ENCODE measurements around the gene ARHGAP15.

ARHGAP15 gene

DNA sequence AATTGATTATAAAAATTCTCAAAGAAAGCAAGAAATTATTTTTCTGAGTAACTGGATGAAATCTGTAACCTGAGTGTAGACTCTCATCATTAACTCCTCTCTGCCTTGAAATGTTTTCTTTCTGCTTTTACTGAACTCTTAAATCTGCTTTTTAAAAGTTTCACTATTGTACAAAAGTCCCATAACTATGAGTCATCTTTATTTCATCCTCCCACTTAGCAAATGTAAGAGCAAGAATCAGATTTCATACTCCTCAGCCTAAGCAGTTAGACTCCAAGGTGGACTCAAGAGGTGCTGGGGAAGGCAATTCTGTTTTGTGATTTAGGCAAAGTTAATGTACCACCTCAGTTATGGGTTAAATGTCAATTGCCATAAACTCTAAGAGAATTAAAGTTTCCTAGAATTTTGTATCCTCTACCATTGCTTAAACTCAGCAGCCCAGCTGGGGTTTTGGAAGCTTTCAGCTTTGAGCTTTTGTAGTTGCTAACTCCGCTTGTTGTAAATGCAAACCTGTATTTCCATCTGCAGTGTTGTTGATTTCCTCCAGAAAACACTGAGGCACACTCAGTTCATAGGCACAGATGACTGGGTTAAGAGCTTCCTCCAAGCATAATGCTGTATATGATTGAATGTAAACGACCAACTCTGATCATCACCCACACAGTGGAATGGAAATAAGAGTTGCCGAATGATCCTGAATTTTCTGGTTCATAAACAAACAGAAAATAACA is 268.8 kb downstream of the ARHGAP15 start:
- DNase-seq (ENCODE audit: low read depth, low spot score), result peak; percentile 34

DNA sequence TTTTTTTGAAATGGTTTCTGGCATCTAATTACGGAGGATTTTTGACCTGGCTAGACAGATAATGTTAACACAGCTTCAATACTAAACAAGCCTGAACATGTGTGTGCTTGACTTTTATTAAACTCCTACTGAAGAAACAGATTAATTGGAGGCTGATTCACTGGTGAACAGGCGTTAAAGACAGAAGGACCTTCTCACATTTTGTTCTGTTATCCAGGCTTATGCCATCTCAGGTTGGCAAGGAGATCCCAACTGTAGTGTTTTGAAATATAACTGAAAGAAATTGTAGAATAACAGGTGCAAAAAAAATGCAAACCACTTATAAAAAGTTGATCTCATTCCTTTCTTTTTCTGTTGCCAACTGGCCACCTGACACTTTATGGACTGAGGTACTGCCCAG is 269.6 kb downstream of the ARHGAP15 start:
- DNase-seq (ENCODE audit: low read depth, low spot score), result no peak

DNA sequence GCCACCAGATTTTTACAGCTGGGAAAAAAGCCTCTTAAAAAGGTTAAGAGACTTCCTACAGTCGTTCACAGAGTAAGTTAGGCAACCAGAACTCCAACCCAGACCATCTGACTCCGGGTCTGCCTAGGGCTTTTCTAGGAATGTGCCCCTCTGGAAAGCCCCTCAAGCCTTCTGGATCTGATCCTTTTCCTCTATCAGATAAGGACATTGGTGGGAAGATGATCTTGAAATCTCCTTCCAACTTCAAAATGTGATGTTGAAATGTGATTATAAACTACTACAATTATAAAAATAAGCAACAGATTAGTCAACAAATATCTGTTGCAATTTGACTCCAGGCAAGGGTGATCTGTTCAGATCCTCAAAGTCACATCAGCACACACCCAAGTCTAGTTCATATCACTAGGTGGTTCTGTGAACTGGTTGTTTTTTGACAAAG is 270.4 kb downstream of the ARHGAP15 start:
- DNase-seq (ENCODE audit: low read depth, low spot score), result no peak

DNA sequence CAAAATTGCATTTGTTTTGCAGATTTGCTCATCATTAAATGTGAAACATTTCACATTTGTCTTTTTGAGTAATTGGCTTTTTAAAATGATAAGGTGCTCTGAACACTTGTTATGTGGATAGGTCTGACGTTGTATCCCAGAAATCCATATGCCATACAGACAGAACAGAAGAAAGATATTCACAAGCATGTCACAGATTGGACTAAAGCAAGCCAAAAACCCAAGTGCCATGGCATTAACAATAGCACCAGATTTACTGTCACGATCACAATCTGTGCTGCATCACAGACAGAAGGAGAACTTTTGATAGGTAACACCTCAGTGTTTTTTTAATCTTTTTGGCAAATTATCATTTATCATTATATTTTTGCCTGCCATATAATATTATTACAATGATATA is 272.6 kb downstream of the ARHGAP15 start:
- no peak for DNase-seq (ENCODE audit: low read depth, low spot score)

DNA sequence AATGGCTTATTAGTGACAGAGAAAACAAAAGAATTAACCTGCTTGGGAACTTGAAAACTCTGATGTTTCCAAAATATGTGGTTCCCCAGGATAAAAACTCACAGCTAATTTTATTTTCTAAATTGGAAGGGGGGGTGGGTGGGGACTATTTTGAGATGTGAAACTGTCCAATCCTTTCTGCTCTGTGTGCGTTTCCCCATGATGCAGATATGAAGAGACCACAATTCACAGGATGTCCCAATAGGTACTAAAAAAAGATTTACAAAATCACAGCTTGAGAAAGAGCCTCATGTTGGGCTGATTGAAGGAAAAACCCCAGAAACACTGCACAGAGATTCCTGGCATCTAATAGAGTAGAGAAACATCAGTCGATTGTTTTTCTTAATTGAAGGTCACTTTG is 273.2 kb downstream of the ARHGAP15 start:
- DNase-seq (ENCODE audit: low read depth, low spot score), result no peak

DNA sequence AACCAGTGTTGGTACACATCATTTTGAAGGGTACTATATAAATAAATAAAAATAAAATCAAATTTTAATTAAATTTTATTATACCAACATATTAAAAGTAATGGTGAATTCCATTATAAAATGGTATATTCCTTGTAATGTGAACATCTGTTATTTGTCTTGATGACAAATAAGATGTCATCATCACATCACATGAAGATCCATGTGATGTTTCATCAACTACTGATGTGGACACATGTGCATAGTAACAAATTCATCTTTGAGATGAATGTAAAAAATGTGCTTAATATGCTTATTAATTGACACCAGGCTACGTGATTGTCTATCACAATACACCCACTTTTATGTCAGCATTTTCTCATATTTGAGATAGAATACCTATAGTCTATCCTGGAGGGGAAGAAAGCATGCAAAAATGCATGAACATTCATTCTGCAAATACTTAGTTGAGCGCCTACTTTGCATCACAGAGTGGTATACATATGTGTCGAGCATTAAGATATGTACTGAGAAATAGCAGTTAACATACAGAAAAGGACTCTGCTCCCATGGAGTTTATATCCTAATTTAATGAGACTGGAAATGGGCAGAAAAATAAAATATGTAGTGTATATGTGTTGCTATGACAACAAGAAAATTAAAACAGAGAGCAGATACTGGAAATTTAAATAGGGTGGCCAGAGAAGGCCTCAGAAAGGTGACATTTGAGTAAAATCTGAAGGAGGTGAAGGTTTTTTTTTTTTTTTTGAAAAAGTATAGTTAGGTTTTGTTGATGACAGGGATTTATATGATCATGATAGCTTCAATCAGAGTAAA is 281.1 kb downstream of the ARHGAP15 start:
- no peak for DNase-seq (ENCODE audit: low read depth, low spot score)

DNA sequence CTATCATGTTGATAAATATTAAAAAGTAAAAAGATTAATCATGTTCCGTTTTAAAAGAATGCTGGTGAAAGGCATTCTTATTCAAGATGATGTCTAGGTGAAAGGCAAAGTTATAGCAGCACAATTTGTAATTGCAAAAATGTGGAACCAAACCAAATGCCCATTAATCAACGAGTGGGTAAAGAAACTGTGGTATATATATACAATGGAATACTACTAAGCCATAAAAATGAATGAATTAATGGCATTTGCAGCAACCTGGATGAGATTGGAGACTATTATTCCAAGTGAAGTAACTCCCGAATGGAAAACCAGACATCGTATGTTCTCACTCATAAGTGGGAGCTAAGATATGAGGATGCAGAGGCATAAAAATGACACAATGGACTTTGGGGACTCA is 286.4 kb downstream of the ARHGAP15 start:
- no peak for DNase-seq (ENCODE audit: low read depth, low spot score)

DNA sequence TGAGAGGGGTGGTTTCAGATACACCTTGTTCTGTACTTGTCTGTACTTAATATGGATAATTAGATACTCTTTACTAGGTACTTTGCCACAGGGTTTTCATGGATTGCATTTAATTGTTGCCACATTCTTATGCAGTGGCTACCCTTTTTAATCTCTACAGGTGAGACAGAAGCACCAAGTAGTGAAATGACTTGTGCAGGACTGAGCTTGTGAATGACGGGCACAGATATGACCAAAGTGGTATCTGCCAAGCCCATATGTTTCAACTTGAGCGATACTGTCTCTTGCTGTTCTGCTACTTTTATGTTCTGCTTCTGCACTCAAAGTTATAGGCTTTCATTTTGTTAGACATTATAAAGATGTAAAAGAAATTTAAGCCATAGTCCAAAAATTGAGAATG is 288.2 kb downstream of the ARHGAP15 start:
- no peak for DNase-seq (ENCODE audit: low read depth, low spot score)

DNA sequence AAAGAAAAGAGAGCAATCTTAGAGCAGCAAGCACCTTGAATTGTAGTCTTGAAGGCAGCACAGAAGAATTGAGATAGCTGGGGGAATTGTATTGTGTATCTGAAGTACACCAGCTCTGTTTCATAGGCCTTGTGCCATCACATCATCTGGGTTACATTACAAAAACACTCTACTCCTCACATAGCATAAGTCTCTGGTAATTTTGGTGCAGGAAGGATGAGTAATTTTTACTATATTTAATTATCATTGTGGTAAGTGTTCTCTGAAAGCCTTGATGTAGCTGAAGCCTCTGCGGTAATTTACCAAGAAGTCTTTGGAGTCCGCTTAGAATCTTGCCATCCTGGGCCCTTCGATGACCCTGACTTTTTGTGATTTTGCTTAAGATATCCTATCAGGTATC is 291.1 kb downstream of the ARHGAP15 start:
- no peak for DNase-seq (ENCODE audit: low read depth, low spot score)

DNA sequence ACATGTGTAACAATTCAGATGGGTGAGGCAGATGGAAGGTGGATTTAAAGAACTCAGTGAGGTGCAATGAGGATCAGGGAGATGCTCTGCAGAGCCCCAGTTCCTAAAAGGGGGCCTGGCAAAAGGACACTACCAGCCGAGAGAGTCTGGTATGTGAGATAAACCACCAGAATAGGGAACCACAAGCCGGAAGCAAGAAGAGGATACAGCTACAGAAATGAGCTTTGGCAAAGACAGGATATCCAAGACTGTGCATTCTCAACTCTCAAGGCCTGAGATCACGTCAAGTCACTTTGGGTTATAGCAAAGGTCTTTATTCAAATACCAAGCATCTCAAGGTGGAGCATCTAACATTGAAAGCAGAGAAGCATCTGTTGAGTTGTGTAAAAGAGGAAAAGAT is 293.5 kb downstream of the ARHGAP15 start:
- DNase-seq (ENCODE audit: low read depth, low spot score), result no peak

DNA sequence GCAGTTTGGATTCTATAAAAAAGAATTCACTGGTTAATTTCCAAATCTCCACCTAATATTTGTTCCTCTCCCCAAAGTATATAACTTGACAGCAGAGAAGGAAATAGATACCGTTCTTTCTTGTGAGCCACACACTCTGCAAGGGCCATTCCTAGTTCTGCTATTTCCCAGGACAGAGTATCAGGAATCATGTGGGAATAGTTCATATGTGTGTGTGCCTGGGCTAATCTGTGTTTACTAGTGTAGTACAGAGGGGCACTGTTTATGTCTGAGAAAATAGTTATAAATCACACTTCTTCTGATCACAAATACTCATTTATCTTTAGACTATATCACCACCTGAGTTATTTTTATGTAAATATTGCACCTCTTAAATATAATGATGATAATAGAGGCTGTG is 296.7 kb downstream of the ARHGAP15 start:
- no peak for DNase-seq (ENCODE audit: low read depth, low spot score)

DNA sequence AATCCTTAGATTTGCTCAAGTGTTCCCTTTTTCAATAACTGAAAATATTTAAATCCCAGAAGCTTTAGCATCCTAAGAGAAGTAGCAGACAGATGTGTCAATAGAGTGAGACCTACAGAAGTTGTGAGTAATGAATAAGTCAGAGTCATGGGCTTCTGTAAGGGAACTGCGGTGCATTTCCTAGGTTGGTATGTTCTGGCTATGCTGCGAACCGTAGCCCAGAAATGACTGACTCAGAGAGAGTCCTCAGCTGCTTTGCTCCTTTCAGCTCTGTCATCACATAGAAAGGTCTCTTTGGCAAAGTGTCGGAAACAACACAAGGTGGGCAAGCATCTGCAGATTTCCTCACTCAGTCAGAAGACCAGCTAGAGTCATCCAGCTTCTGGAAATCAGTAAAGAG is 297.1 kb downstream of the ARHGAP15 start:
- DNase-seq (ENCODE audit: low read depth, low spot score), result peak; percentile 77

DNA sequence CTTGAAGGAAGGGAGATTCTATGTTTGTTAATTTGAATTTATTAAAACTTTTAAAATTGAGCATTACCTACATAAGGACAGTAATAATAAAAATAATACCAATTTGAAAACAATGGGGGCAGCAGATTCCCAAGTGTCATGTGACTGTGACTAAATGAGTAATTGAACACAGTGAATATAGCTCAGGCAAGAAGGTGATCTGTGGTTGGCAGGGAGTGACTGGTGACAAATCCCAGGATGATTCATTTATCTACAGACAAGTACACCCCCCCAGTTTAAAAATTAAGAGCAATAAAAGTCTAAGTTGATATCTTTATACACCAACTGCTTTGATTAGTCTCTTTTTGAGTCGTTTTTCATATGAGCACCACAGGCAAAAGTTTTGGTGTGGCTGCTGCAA is 299.5 kb downstream of the ARHGAP15 start:
- no peak for DNase-seq (ENCODE audit: low read depth, low spot score)

DNA sequence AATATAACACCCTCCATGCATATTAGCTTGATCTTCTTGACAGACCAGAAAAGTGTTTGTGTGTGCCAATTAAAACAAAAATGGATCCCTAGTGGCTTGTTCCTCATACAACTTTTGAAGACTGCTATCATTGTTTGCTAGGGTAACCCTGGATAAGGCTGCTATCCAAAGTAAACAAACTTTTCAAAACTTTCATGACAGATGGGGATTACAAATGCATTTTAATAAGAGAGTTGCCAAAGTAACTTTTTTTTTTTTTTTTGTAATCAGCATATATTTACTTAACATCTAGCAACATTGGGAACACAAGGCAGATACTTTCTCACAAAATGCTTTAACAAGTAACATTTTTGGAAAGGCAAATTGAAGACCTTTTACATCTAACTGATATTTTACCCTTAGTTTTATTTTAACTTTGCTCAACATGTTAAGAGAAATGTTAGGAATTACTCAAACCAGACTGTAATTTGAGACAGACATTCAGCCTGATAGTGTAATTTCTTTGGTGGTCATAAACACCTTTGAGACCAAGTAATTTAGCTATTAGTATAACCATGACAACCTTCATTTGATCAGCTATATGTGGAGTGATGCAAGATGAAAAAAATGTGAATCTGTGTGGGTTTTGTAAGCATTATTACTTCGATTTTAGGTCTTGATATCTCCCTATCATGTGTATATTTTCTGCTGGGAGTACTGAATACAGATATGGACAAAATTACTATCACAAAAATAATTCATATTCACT is 300.9 kb downstream of the ARHGAP15 start:
- DNase-seq (ENCODE audit: low read depth, low spot score), result peak; percentile 61

DNA sequence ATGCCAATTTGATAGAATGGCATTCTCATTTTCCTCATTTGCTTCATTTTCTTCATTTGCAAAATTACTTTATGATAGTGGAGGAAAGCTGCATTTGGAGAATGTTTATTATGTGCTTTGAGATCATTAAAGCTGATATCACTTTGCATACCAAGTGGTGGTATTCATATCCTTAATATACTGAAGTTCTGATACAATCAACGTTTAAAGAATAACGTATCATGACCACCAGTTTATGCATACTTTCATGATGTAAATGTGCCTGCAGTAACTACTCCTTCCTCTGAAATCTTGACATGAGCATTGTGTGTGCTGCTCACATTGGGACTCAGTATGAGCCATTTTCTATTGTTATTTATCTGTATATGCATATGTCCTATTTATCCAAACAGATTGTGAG is 302.1 kb downstream of the ARHGAP15 start:
- no peak for DNase-seq (ENCODE audit: low read depth, low spot score)

DNA sequence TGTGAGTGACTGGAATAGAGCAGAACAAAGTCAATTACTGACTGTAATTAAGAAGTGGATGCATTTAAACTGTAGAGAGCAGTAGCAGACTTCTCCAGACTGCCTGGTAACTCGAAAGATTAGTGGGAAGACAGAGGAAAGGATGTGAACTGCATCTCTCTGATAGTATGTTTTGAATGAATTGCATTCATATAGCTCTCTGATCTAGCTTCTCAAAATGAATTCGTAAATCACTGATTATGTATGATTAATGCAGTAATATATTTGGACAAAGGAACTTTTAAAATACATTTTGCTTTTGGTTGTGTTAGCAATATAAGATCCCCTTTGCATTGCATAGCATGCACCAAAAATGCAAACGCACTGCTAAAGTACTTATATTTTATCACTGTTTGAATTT is 304.0 kb downstream of the ARHGAP15 start:
- no peak for DNase-seq (ENCODE audit: low read depth, low spot score)

DNA sequence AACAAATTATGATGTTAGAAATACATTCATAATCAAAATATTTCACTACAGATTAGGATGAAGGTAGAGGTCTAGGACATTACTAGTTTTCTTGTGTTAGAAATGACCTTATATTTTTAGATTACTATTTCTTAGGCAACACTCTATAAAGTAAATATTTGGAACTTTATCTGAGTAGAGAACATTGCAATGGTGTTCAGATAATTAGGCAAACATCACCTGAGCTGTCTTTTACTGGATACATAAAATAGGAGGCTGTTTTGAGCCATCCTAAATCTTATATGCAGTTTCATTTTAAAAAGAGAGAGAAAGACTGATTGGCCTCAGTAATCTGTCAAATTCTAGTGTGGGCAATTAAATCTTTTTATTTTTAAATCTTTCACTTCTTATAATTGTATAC is 304.6 kb downstream of the ARHGAP15 start:
- DNase-seq (ENCODE audit: low read depth, low spot score), result no peak

DNA sequence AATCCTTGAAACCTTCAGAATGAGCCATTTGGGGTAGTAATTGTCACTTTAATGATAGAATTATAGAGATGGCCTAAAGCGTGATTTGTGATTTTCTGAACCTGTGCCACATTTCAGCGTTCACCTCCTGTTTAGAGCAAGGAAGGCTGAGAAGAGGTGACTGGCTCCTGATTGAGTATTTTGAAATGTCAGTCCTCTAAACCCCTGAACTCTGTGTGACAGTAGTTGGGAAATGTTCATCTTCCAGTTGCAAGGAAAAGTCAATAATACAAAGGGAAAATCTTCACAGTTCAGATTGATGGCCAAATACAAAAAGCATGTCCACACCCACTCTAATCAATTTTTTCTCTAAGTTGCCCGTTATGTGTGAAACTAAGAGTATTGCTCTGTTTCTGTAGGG is 305.2 kb downstream of the ARHGAP15 start:
- no peak for DNase-seq (ENCODE audit: low read depth, low spot score)

DNA sequence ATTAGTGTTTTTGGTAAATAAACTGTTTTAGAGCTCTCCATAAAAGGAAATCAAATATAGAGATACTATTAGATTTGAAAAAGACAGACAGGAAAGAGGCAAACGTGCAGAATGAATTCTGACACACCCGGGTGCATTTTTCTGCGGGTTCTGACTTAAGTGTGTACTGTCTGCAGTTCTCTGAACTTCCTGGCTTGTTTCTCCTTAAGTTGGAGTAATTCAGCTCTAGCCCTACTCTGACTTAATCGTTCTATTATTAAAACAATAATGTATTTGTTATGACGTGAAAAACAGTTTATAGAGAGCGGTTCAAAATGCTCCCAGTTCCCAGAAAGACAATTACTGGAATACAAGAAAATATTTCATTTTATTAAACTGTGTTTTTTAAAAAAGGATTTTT is 305.9 kb downstream of the ARHGAP15 start:
- no peak for DNase-seq (ENCODE audit: low read depth, low spot score)

DNA sequence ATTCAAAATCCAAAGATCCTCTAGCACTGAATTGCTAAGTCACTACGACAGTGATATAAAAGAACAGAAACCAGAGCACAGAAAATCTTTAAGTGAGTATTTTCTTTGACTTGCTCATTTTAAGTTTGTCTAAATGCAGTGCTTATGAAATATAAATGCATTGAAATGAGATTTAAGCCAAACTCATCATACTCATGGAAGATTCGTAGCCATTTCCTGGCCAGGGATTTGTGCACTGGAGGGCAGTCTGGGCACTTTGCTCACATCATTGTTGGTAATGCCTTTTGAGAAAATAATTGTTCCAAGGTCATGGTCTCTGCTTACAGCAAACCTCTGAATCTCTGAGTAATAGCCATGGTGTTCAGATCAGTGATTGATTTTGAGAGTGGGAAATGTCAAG is 307.7 kb downstream of the ARHGAP15 start:
- no peak for DNase-seq (ENCODE audit: low read depth, low spot score)

DNA sequence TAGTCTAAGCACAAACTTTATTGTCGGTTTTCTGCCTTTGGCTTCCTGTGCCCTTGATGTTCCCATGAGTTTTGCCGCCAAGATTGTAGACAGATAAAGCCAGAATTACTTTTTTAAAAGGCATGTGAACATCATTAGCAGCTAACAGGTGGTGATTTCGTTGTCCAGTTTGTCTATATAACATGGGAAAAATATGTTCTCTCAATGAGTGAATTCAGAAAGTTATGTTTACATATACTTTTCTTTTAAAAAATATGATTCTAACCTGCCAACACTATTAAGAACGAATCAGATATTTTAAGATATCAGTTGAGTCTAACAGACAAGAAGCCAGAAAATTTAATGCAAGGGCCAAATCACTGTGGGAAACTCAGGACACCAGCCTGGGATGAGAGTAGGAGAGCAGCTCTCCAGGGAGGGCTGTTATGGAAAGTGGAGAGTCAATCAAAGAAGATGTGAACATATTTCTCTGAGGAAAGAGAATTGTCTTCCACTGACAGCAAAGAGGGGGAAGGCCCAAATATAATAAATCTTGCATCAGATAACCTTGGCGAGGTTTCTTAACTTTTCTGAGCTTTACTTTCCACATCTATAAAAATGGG is 311.3 kb downstream of the ARHGAP15 start:
- DNase-seq (ENCODE audit: low read depth, low spot score), result no peak

DNA sequence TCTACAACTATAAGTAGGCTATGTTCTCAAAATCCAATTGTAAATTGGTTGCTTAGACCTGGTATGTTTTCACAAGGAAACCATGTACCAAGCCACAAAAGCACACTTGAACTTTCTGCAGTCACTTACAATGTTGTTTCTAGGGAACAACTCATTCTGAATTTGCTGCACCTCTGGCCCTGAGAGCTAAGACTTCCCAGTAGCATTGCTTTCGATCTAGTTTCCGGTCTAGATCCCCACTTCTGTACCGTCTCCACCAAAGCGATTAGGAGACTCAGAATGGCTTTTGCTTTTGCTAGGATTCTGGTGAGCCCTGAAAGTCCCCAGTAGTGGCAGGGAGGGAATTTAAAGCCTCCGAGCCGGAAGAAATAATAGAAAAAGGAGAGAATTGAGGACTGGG is 313.0 kb downstream of the ARHGAP15 start:
- no peak for DNase-seq (ENCODE audit: low read depth, low spot score)

Data from astrocyte of the hippocampus (primary cell).